H1 (cell line): Measurements from ENCODE around the gene PNPLA1. TPM values are rescaled to one million over a fixed set of nuclear protein-coding genes. Genes with fewer than 3 reads are reported as not detected.

ENCODE experiments used
- CTCF ChIA-PET: fragments of 300-600 bp; sonication (Branson Sonifier 250); formaldehyde crosslinking; loops from one replicate; lab custom pipeline; 2021; ENCODE audit not compliant: partially characterized antibody; lab: Charles Lee
- POLR2A ChIA-PET: fragments of 300-600 bp; sonication (Branson Sonifier 250); formaldehyde crosslinking; loops from one replicate; lab custom pipeline; 2021; ENCODE audit warnings: inconsistent platforms; ENCODE audit not compliant: partially characterized antibody; lab: Charles Lee
- DNase-seq, 2 experiments: peaks; one replicate each; pipeline versions ENCODE4 v3.0.0 to v3.0.0-alpha.2; 2010 to 2022; ENCODE audit warnings: low spot score in 2 of 2, low read depth in 1 of 2, mixed read lengths in 1 of 2
- FAIRE-seq: peaks from 2 replicates; lab custom pipeline; 2011; peaks lifted over from hg19 to GRCh38; lab: Jason Lieb, UNC
- H2AFZ ChIP-seq: 2 replicates; pipeline ENCODE4 v1.8.1; 2012; ENCODE audit warnings: low read length, inconsistent platforms
- H2AK5ac ChIP-seq: 2 replicates; pipeline ENCODE4 v1.6.1; 2013; ENCODE audit warnings: low read depth, low read length
- H2BK120ac ChIP-seq: replicated peaks from 2 replicates; pipeline ENCODE3; 2013; ENCODE audit warnings: low read depth, low read length, inconsistent platforms
- H2BK12ac ChIP-seq: 2 replicates; pipeline ENCODE4 v1.6.1; 2013; ENCODE audit warnings: low read depth, low read length
- H2BK15ac ChIP-seq: 2 replicates; pipeline ENCODE4 v1.6.1; 2013; ENCODE audit warnings: low read length
- H2BK20ac ChIP-seq: 2 replicates; pipeline ENCODE4 v1.6.1; 2013; ENCODE audit warnings: low read length
- H2BK5ac ChIP-seq: 2 replicates; pipeline ENCODE4 v1.6.1; 2013; ENCODE audit warnings: low read depth, low read length
- H3K14ac ChIP-seq: 2 replicates; pipeline ENCODE4 v1.6.1; 2013; ENCODE audit warnings: inconsistent platforms; ENCODE audit not compliant: insufficient read length
- H3K18ac ChIP-seq: 2 replicates; pipeline ENCODE4 v1.6.1; 2013; ENCODE audit warnings: low read length; ENCODE audit errors: extremely low read depth
- H3K23ac ChIP-seq: 2 replicates; pipeline ENCODE4 v1.6.1; 2013; ENCODE audit warnings: inconsistent platforms; ENCODE audit not compliant: insufficient read length
- H3K23me2 ChIP-seq: 2 replicates; pipeline ENCODE4 v1.6.1; 2013; ENCODE audit warnings: low read depth, low read length
- H3K27ac ChIP-seq: 2 replicates; pipeline ENCODE4 v1.6.1; 2011; ENCODE audit warnings: low read depth, low read length, inconsistent platforms
- H3K27me3 ChIP-seq, 4 experiments: replicated peaks in 1 of 4; 1 replicate in 1 of 4; 2 replicates in 3 of 4; pipeline versions ENCODE4 v1.6.1 to v1.8.1; 2011 to 2013; ENCODE audit warnings: low read length in 3 of 4, mild to moderate bottlenecking in 3 of 4, inconsistent platforms in 2 of 4, mixed read lengths in 2 of 4, moderate library complexity in 1 of 4; ENCODE audit not compliant: control insufficient read depth in 3 of 4, insufficient read depth in 3 of 4; ENCODE audit errors: extremely low read depth in 1 of 4
- H3K36me3 ChIP-seq, 4 experiments: 2 replicates each; pipeline versions ENCODE4 v1.6.1 to v1.8.1; 2011 to 2013; ENCODE audit warnings: mild to moderate bottlenecking in 4 of 4, low read length in 3 of 4, moderate library complexity in 2 of 4, control low read depth in 1 of 4, inconsistent platforms in 1 of 4; ENCODE audit not compliant: insufficient read depth in 4 of 4, control insufficient read depth in 2 of 4
- H3K4ac ChIP-seq: replicated peaks from 2 replicates; pipeline ENCODE3; 2013; ENCODE audit warnings: low read length, low read depth, mixed read lengths, inconsistent platforms; ENCODE audit not compliant: insufficient read length
- H3K4me1 ChIP-seq, 4 experiments: replicated peaks in 1 of 4; 1 replicate in 1 of 4; 2 replicates in 3 of 4; pipeline versions ENCODE4 v1.6.1 to v1.8.1; 2011 to 2013; ENCODE audit warnings: low read length in 3 of 4, inconsistent platforms in 2 of 4, mixed read lengths in 1 of 4; ENCODE audit not compliant: insufficient read depth in 4 of 4, control insufficient read depth in 3 of 4
- H3K4me2 ChIP-seq, 2 experiments: 2 replicates each; pipeline versions ENCODE4 v1.6.1 to v1.8.1; 2011 to 2013; ENCODE audit warnings: low read depth in 2 of 2, low read length in 2 of 2, control low read depth in 1 of 2, inconsistent platforms in 1 of 2, mild to moderate bottlenecking in 1 of 2; ENCODE audit not compliant: insufficient read depth in 1 of 2
- H3K4me3 ChIP-seq, 4 experiments: fragments of 200-600, 300-600 bp in 1 of 4; sonication (generic), shearing (Covaris generic), sonication (Bioruptor Twin) in 1 of 4; 2 replicates each; pipeline versions ENCODE4 v1.5.1 to v1.8.1; 2011 to 2016; ENCODE audit warnings: low read length in 4 of 4, low read depth in 3 of 4, control low read depth in 2 of 4, inconsistent platforms in 2 of 4, mild to moderate bottlenecking in 2 of 4, mixed read lengths in 1 of 4, moderate library complexity in 1 of 4; ENCODE audit not compliant: insufficient read depth in 2 of 4; ENCODE audit errors: extremely low read depth in 1 of 4
- H3K56ac ChIP-seq: replicated peaks from 2 replicates; pipeline ENCODE3; 2013; ENCODE audit warnings: low read depth, mild to moderate bottlenecking, mixed read lengths, low read length, inconsistent platforms; ENCODE audit not compliant: insufficient read length
- H3K79me1 ChIP-seq: 2 replicates; pipeline ENCODE4 v1.6.1; 2013; ENCODE audit warnings: low read depth, low read length, control low read depth
- H3K79me2 ChIP-seq, 2 experiments: 2 replicates each; pipeline versions ENCODE4 v1.6.1 to v1.8.1; 2012 to 2013; ENCODE audit warnings: low read length in 2 of 2, mild to moderate bottlenecking in 2 of 2, inconsistent platforms in 1 of 2; ENCODE audit not compliant: insufficient read depth in 2 of 2, control insufficient read depth in 1 of 2
- H3K9ac ChIP-seq, 4 experiments: replicated peaks in 1 of 4; 1 replicate in 1 of 4; 2 replicates in 3 of 4; pipeline versions ENCODE4 v1.6.1 to v1.8.1; 2011 to 2013; ENCODE audit warnings: low read depth in 3 of 4, low read length in 3 of 4, control low read depth in 2 of 4, mild to moderate bottlenecking in 2 of 4, moderate library complexity in 2 of 4, inconsistent platforms in 1 of 4; ENCODE audit errors: extremely low read depth in 1 of 4
- H3K9me3 ChIP-seq, 2 experiments: 2 replicates each; pipeline versions ENCODE4 v1.6.1 to v1.8.1; 2012 to 2013; ENCODE audit warnings: mild to moderate bottlenecking in 2 of 2, moderate library complexity in 2 of 2, control low read depth in 1 of 2, inconsistent platforms in 1 of 2, low read depth in 1 of 2, low read length in 1 of 2, mixed read lengths in 1 of 2; ENCODE audit not compliant: insufficient read depth in 2 of 2
- H4K20me1 ChIP-seq, 2 experiments: replicated peaks in 1 of 2; 2 replicates each; pipeline versions ENCODE3 to v1.8.1; 2011 to 2013; ENCODE audit warnings: inconsistent platforms in 2 of 2, low read length in 2 of 2, mild to moderate bottlenecking in 1 of 2; ENCODE audit not compliant: insufficient read depth in 2 of 2, control insufficient read depth in 1 of 2
- H4K5ac ChIP-seq: 2 replicates; pipeline ENCODE4 v1.6.1; 2013; ENCODE audit warnings: low read length, low read depth, mixed read lengths, inconsistent platforms; ENCODE audit not compliant: insufficient read length
- H4K8ac ChIP-seq: 2 replicates; pipeline ENCODE4 v1.8.0; 2013; ENCODE audit warnings: mild to moderate bottlenecking, moderate library complexity, low read length, inconsistent platforms; ENCODE audit not compliant: insufficient read depth; ENCODE audit errors: extremely low read depth
- H4K91ac ChIP-seq: replicated peaks from 2 replicates; pipeline ENCODE3; 2013; ENCODE audit warnings: low read length, mixed read lengths, inconsistent platforms; ENCODE audit not compliant: insufficient read length
- CHD2 ChIP-seq: IDR thresholded peaks from 2 replicates; pipeline ENCODE4 v1.6.1; 2012; ENCODE audit warnings: low read length, improper control_type of control experiment
- HDAC2 ChIP-seq, 2 experiments: fragments of 300-600 bp in 1 of 2; sonication (generic) in 1 of 2; IDR thresholded peaks; 2 replicates each; pipeline ENCODE4 v1.6.1; 2011 to 2012; ENCODE audit warnings: low read depth in 2 of 2, low read length in 2 of 2, mild to moderate bottlenecking in 2 of 2, moderate library complexity in 2 of 2, borderline replicate concordance in 1 of 2, inconsistent platforms in 1 of 2
- HDAC6 ChIP-seq: IDR thresholded peaks from one replicate; pipeline ENCODE4 v1.7.1; 2012; ENCODE audit warnings: low read depth, mild to moderate bottlenecking, inconsistent platforms, low read length, moderate library complexity
- JUN ChIP-seq: IDR thresholded peaks from 2 replicates; pipeline ENCODE4 v1.6.1; 2011; ENCODE audit warnings: low read depth, mild to moderate bottlenecking, improper control_type of control experiment, low read length
- KDM4A ChIP-seq: IDR thresholded peaks from one replicate; pipeline ENCODE4 v1.7.1; 2012; ENCODE audit warnings: low read depth, mild to moderate bottlenecking, moderate library complexity, low read length, inconsistent platforms; ENCODE audit not compliant: severe bottlenecking
- POLR2A ChIP-seq, 2 experiments: IDR thresholded peaks; 1 replicate in 1 of 2; 2 replicates in 1 of 2; pipeline ENCODE4 v1.6.1; 2011; ENCODE audit warnings: low read depth in 2 of 2, low read length in 2 of 2, mild to moderate bottlenecking in 2 of 2; ENCODE audit errors: control extremely low read depth in 1 of 2
- RAD21 ChIP-seq, 2 experiments: IDR thresholded peaks in 1 of 2; conservative IDR thresholded peaks in 1 of 2; 2 replicates each; pipeline ENCODE4 v1.6.1; 2011; ENCODE audit warnings: low read depth in 2 of 2, low read length in 2 of 2, improper control_type of control experiment in 1 of 2, inconsistent platforms in 1 of 2, mild to moderate bottlenecking in 1 of 2, moderate library complexity in 1 of 2
- SIX5 ChIP-seq: IDR thresholded peaks from 2 replicates; pipeline ENCODE4 v1.6.1; 2011; ENCODE audit warnings: mild to moderate bottlenecking, low read depth, low read length
- WGBS, 2 experiments: shearing (Covaris generic) in 1 of 2; methylation state at CpG; one replicate each; pipeline versions ENCODE4 v1.1.6 to v1.1.7; 2013 to 2015; ENCODE audit warnings: low lambda C conversion rate in 2 of 2, mixed read lengths in 2 of 2, inconsistent platforms in 1 of 2, low coverage in 1 of 2, missing lambda C conversion rate in 1 of 2; ENCODE audit not compliant: insufficient replicate concordance in 2 of 2, insufficient coverage in 1 of 2, insufficient read length in 1 of 2; ENCODE audit errors: extremely low coverage in 1 of 2, missing lambda C conversion rate in 1 of 2; 5-methylcytosine and 5-hydroxymethylcytosine counted together
- polyA plus RNA-seq, 7 experiments: library from polyadenylated mRNA; depleted of rRNA in 3 of 7; stranded (reverse) in 5 of 7; unstranded in 2 of 7; fragments of >200 nt in 5 of 7; fragments of 200-250 nt in 2 of 7; gene quantifications; 1 replicate in 5 of 7; 2 replicates in 1 of 7; 4 replicates in 1 of 7; pipeline versions ENCODE4 v1.2.1 to v1.2.3, GENCODE V29; 2011 to 2013; ENCODE audit warnings: missing spikeins in 2 of 7, mixed read lengths in 2 of 7
- total RNA-seq: library from RNA; stranded (reverse); fragmentation: NEBNext Ultra II Directional; extraction: Animal tissue kit (Norgen Biotek cat#: 25700); gene quantifications from 2 replicates; pipeline ENCODE4 v1.2.1, GENCODE V29; 2021

Gene PNPLA1
- total and polyA plus RNA-seq, 2 of the 8 experiments (the other 6 are each of a cell fraction or from before 2014, with no cell fraction given): not detected

DNA sequence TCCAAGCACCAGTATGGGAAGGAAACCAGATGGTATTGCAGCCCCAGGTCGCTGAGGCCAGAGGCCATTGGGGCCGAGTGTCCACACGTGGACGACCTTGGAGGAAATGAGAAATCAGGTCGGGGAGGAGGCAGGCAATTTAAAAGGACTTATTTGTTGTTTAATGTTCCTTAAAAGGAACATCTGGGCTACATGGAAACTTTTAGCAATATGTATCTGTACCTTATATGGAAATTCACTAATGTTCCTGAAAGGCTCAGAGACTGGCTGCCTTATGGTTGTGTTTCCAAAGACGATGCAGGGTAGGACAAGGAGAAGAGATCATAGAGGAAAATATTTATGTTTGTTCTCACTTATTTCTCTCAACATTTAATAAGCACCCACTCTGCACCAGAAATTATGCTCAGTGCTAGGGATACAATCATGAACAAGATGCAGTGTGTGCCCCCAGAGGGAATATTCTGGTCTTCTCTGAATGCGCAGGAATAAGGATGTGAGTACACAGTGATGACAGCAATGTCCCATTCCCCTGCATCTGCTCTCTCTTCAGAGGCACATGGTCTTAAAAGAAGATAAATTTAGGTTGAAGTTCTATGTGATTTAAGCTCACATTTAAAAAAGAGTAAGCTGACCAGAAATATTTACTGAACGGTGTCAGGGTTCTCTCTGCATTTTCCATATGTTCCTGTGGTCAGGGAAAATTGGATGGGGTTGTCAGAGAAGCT, 63.5 kb downstream of the PNPLA1 start:
- H3K79me2 ChIP-seq: no peaks in the 10 kb centered on the region
- no peak overlapping the region for H3K4me2 ChIP-seq
- no peak for FAIRE-seq

More for the DNA sequence above, 63.5 kb downstream of the PNPLA1 start:
- no peak overlapping the region for H4K8ac ChIP-seq
- no peak overlapping the region for H2BK120ac ChIP-seq
- H2BK12ac ChIP-seq: no peak overlapping the region
- CTCF ChIA-PET: interaction anchor here (0.6 to 2.2 kb wide), 4 partner anchors 10 to 47 kb away, joined by 3 to 8 read pairs (median 3); no protein-coding TSS in a partner anchor
- no peak overlapping the region for H3K56ac ChIP-seq
- no peaks in the 10 kb centered on the region for H3K23me2 ChIP-seq
- H3K9me3 ChIP-seq: no peaks in the 10 kb centered on the region
- TF ChIP-seq HDAC6 (no peak), HDAC2 (IDR thresholded peaks at IDR 0.05; ENCODE audit: borderline replicate concordance in 1 of 2, low read depth in 2 of 2, low read length in 2 of 2) (no peak), JUN (no peak), POLR2A (IDR thresholded peaks at IDR 0.05; ENCODE audit: control extremely low read depth in 1 of 2, low read depth in 2 of 2, low read length in 2 of 2) (no peak), SIX5 (no peak), KDM4A (no peak), RAD21 (IDR thresholded peaks at IDR 0.05 in 1 of 2, conservative IDR thresholded peaks at IDR 0.05 in 1 of 2; ENCODE audit: low read depth in 2 of 2, low read length in 2 of 2) (no peak), CHD2 (no peak)
- no peak overlapping the region for H2BK5ac ChIP-seq
- H2AK5ac ChIP-seq: no peak overlapping the region
- H3K23ac ChIP-seq: no peak overlapping the region
- H3K27ac ChIP-seq: no peak overlapping the region
- peaks cover 0 to 9% (median 3%) of the 10 kb centered on the region in 4 experiments; a peak in 4 of 7 replicates for H3K4me1 ChIP-seq
- WGBS, 2 experiments: 87% methylated on average over 8 of the region's 8 CpGs; no CpG with 5 or more reads in 1 of the 2 experiments
- no peaks in the 10 kb centered on the region for H3K79me1 ChIP-seq
- H3K36me3 ChIP-seq: no peaks in the 10 kb centered on the region
- H3K14ac ChIP-seq: no peak overlapping the region
- no peak overlapping the region for H4K5ac ChIP-seq
- peaks cover 0 to 3% (median 1%) of the 10 kb centered on the region in 4 experiments; a peak in 2 of 7 replicates for H3K27me3 ChIP-seq
- no peak overlapping the region for H2BK15ac ChIP-seq
- no peak overlapping the region for H2BK20ac ChIP-seq
- H4K91ac ChIP-seq: no peak overlapping the region
- no peak overlapping the region for H3K9ac ChIP-seq
- H3K4ac ChIP-seq: no peak overlapping the region
- H2AFZ ChIP-seq: no peak overlapping the region
- H4K20me1 ChIP-seq: no peaks in the 10 kb centered on the region
- POLR2A ChIA-PET: interaction anchor here (1.2 kb wide), 1 partner anchor 12 kb away, joined by 3 read pairs; no protein-coding TSS in a partner anchor
- no peak for DNase-seq
- no peak overlapping the region for H3K18ac ChIP-seq
- no peak overlapping the region for H3K4me3 ChIP-seq
